ENCODE measurements around the gene SBF2. TPM values are rescaled to one million over a fixed set of nuclear protein-coding genes. Genes with fewer than 3 reads are reported as not detected.
"Not testable (repeated sequence)": the region's sequence is repeated elsewhere in the genome, so short reads cannot be mapped to it uniquely, and the experiment has no call there.

The SBF2 gene
- total RNA-seq, 1 donor from 2014 or later: 18.3 TPM

- intact Hi-C loops (cut with DNase I): no loop called here
- no peak for DNase-seq
Measured at GRCh38 chr11:10108915-10109680, 184.9 kb downstream of the SBF2 start.

GRCh38 chr11:10107497-10107896, 186.5 kb downstream of the SBF2 start:
- DNase-seq: no peak
- ATAC-seq (ENCODE audit: poor library complexity): no peak
- intact Hi-C loops (cut with DNase I): no loop called here

More at GRCh38 chr11:10108915-10109680, 184.9 kb downstream of the SBF2 start:
- peak; percentile 77 for ATAC-seq (ENCODE audit: poor library complexity)

- DNase-seq (no peak), ATAC-seq (ENCODE audit: poor library complexity) (no peak)
- intact Hi-C loops (cut with DNase I): no loop called here
Measured at GRCh38 chr11:10097615-10098014, 196.4 kb downstream of the SBF2 start.

GRCh38 chr11:10096987-10097386, 197.0 kb downstream of the SBF2 start:
- intact Hi-C loops (cut with DNase I): no loop called here
- DNase-seq (no peak), ATAC-seq (ENCODE audit: poor library complexity) (no peak)

- ATAC-seq (ENCODE audit: poor library complexity) (no peak), DNase-seq (no peak)
- intact Hi-C loops (cut with DNase I): no loop called here
Measured at GRCh38 chr11:10095412-10096208, 198.4 kb downstream of the SBF2 start.

GRCh38 chr11:10092426-10092825, 201.6 kb downstream of the SBF2 start:
- no peak for ATAC-seq (ENCODE audit: poor library complexity)
- no peak for DNase-seq
- intact Hi-C loops (cut with DNase I): no loop called here

GRCh38 chr11:10091314-10092045, 202.5 kb downstream of the SBF2 start:
- intact Hi-C loops (cut with DNase I): no loop called here
- no peak for DNase-seq
- no peak for ATAC-seq (ENCODE audit: poor library complexity)

GRCh38 chr11:10087923-10088225, 206.1 kb downstream of the SBF2 start:
- ATAC-seq (ENCODE audit: poor library complexity); DNase-seq; intact Hi-C loops (cut with DNase I): not testable (repeated sequence)

GRCh38 chr11:10087186-10087922, 206.7 kb downstream of the SBF2 start:
- ATAC-seq (ENCODE audit: poor library complexity): no peak
- intact Hi-C loops (cut with DNase I): no loop called here
- no peak for DNase-seq

GRCh38 chr11:10080138-10080537, 213.9 kb downstream of the SBF2 start:
- intact Hi-C loops (cut with DNase I): no loop called here
- ATAC-seq (ENCODE audit: poor library complexity) (no peak), DNase-seq (no peak)

GRCh38 chr11:10076458-10077141, 217.4 kb downstream of the SBF2 start:
- intact Hi-C loops (cut with DNase I): no loop called here
- ATAC-seq (ENCODE audit: poor library complexity) (peak; percentile 92), DNase-seq (peak; percentile 86)

- ATAC-seq (ENCODE audit: poor library complexity) (no peak), DNase-seq (no peak)
- intact Hi-C loops (cut with DNase I): no loop called here
Measured at GRCh38 chr11:10075141-10075540, 218.9 kb downstream of the SBF2 start.

GRCh38 chr11:10072841-10073240, 221.2 kb downstream of the SBF2 start:
- intact Hi-C loops (cut with DNase I): no loop called here
- DNase-seq (no peak), ATAC-seq (ENCODE audit: poor library complexity) (no peak)

GRCh38 chr11:10072142-10072541, 221.9 kb downstream of the SBF2 start:
- intact Hi-C loops (cut with DNase I): no loop called here
- ATAC-seq (ENCODE audit: poor library complexity) (no peak), DNase-seq (no peak)

- intact Hi-C loops (cut with DNase I): no loop called here
- DNase-seq (no peak), ATAC-seq (ENCODE audit: poor library complexity) (no peak)
Measured at GRCh38 chr11:10067629-10068300, 226.3 kb downstream of the SBF2 start.

- intact Hi-C loops (cut with DNase I): no loop called here
- ATAC-seq (ENCODE audit: poor library complexity) (no peak), DNase-seq (no peak)
Measured at GRCh38 chr11:10066441-10066840, 227.6 kb downstream of the SBF2 start.

- no peak for ATAC-seq (ENCODE audit: poor library complexity)
- intact Hi-C loops (cut with DNase I): no loop called here
Measured at GRCh38 chr11:10064828-10065227, 229.2 kb downstream of the SBF2 start.

GRCh38 chr11:10058356-10058755, 235.7 kb downstream of the SBF2 start:
- ATAC-seq (ENCODE audit: poor library complexity) (no peak), DNase-seq (no peak)
- intact Hi-C loops (cut with DNase I): no loop called here

More at GRCh38 chr11:10064828-10065227, 229.2 kb downstream of the SBF2 start:
- DNase-seq: no peak

All from Right ventricle myocardium superior (tissue), 1 donor.